ENCODE measurements around the gene LTA.
"Not testable (repeated sequence)": the region's sequence is repeated elsewhere in the genome, so short reads cannot be mapped to it uniquely, and the experiment has no call there.

The LTA gene

GRCh38 chr6:31586599-31587281, 14.7 kb downstream of the LTA start:
- no peak for DNase-seq (ENCODE audit: low read depth in 2 of 2)

GRCh38 chr6:31587791-31588777, 16.0 kb downstream of the LTA start:
- no peak for DNase-seq (ENCODE audit: low read depth in 2 of 2)

GRCh38 chr6:31588871-31589650, 17.0 kb downstream of the LTA start:
- no peak for DNase-seq (ENCODE audit: low read depth in 2 of 2)

GRCh38 chr6:31590691-31591090, 18.6 kb downstream of the LTA start:
- DNase-seq (ENCODE audit: low read depth in 2 of 2), result not testable (repeated sequence)

GRCh38 chr6:31592396-31592771, 20.3 kb downstream of the LTA start:
- DNase-seq (ENCODE audit: low read depth in 2 of 2), result no peak

- DNase-seq (ENCODE audit: low read depth in 2 of 2), result peak in 1 of 2 donors; percentile 48
Measured at GRCh38 chr6:31597006-31597405, 24.9 kb downstream of the LTA start.

GRCh38 chr6:31607317-31607716, 35.2 kb downstream of the LTA start:
- DNase-seq (ENCODE audit: low read depth in 2 of 2), result no peak

GRCh38 chr6:31609519-31610406, 37.7 kb downstream of the LTA start:
- DNase-seq (ENCODE audit: low read depth in 2 of 2), result no peak

- DNase-seq (ENCODE audit: low read depth in 2 of 2), result no peak
Measured at GRCh38 chr6:31610968-31611367, 38.9 kb downstream of the LTA start.

GRCh38 chr6:31614075-31614619, 42.1 kb downstream of the LTA start:
- DNase-seq (ENCODE audit: low read depth in 2 of 2), result no peak

- no peak for DNase-seq (ENCODE audit: low read depth in 2 of 2)
Measured at GRCh38 chr6:31614684-31615578, 42.8 kb downstream of the LTA start, which contains the start of gene AIF1. Gene AIF1, plus strand, starts transcription at chr6:31615234. Its CDS starts 96 bp downstream, at chr6:31615330.

GRCh38 chr6:31615748-31616147, 43.7 kb downstream of the LTA start:
- DNase-seq (ENCODE audit: low read depth in 2 of 2), result no peak

GRCh38 chr6:31617010-31617409, 44.9 kb downstream of the LTA start:
- no peak for DNase-seq (ENCODE audit: low read depth in 2 of 2)

- peak; percentile 88 to 96 for DNase-seq (ENCODE audit: low read depth in 2 of 2)
Measured at GRCh38 chr6:31619805-31620585, 47.9 kb downstream of the LTA start.

- peak; percentile 70 to 92 for DNase-seq (ENCODE audit: low read depth in 2 of 2)
Measured at GRCh38 chr6:31620586-31621319, 48.7 kb downstream of the LTA start, which contains the start of gene PRRC2A. Gene PRRC2A, plus strand, starts transcription at chr6:31620715. Its CDS starts 2,075 bp downstream, at chr6:31622790.

- DNase-seq (ENCODE audit: low read depth in 2 of 2), result no peak
Measured at GRCh38 chr6:31621320-31621939, 49.3 kb downstream of the LTA start.

- no peak for DNase-seq (ENCODE audit: low read depth in 2 of 2)
Measured at GRCh38 chr6:31621991-31622390, 49.9 kb downstream of the LTA start.
